GM12873 (cell line): ENCODE data around the gene PMFBP1.

Experiments used
- CTCF ChIP-seq: IDR thresholded peaks from 2 replicates; pipeline ENCODE4 v1.5.1; 2012; ENCODE audit warnings: low read depth, mild to moderate bottlenecking, moderate library complexity, low read length, control low read depth; ENCODE audit not compliant: insufficient read depth; ENCODE audit errors: missing control alignments

The PMFBP1 gene

DNA sequence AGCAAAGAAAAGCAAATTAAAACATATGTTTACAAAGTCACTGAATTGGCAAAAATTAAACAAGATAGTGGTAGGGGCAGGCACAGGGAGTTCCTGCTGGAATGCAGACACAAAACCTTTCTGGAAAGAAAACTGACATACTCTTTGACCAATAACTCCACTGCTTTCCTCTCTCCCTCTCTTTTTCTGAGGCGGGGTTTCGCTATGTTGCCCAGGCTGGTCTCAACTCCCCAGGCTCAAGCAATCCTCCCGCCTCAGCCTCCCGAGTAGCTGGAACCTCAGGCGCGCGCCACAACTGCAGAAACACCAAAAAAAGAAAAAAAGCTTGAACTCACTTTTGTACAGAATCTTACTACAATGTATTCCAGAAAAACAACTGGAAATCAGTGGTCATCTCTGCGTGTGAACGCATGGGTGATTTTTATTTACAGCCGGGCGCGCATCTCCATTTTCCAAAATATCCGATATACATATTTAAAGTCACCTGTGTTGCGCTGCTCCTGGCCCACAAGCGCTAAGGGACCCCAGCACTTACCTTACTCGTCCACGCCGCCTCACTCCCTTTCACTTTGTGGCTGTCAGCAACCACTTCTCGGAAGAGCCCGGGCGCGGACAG is 79.0 kb downstream of the PMFBP1 start:
- no peak for TF ChIP-seq CTCF

DNA sequence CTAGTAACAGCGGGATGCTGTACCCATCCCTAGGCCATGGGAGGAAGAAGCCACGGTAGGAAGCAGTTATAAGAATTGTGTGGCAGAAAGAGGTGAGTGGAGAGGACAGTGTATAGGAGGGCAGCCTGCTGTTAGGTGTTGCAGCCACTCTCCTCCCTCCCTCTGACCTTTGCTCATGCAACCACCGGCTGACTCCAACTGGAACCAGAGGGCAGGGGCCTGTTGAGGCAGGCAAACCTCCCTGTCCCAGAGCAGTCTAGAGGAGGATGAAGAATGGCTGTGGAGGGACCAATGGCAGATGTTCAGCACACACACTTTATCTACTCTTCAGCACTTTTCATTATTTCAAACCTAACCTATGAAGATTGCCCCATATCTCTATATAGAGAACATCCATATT is 80.7 kb downstream of the PMFBP1 start:
- no peak for TF ChIP-seq CTCF

DNA sequence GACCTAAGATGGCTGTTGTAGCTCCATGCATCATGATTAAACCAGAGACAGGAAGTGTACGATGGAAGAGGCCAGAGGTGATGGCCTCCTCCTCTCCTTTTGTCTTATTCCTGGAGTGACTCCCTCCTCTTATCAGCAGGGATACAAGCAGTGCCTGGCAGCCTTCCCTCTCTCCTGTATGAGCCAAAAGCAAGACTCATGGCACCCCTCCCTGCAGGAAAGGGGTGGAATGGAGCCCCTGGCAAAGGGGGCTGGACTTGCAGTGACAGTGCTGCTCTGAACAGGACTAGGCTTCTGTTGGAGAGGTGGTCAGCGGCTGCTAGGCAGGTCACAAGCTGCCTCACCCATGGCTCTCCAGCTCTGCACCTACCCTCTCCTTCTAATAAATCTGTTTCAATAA is 87.0 kb downstream of the PMFBP1 start:
- TF ChIP-seq CTCF, result no peak

DNA sequence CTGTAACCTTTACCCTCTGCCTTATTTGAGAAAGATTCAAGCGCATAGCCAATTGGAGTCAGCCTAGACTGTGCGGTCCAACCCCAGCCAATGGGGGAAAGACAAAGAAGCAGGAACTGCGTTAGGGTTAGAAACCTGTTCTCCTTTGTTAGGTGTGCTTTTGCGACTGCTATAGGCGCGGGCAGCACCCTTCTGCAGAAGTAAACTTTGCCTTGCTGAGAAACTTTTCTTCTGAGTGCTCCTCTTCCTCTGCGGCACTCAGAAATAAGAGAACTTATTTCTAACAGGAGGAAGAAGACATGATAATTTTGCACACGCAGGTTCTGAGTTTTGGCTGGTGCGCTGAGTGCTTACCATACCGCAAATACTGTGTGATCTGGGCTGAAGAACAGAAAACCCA is 87.5 kb downstream of the PMFBP1 start:
- no peak for TF ChIP-seq CTCF

DNA sequence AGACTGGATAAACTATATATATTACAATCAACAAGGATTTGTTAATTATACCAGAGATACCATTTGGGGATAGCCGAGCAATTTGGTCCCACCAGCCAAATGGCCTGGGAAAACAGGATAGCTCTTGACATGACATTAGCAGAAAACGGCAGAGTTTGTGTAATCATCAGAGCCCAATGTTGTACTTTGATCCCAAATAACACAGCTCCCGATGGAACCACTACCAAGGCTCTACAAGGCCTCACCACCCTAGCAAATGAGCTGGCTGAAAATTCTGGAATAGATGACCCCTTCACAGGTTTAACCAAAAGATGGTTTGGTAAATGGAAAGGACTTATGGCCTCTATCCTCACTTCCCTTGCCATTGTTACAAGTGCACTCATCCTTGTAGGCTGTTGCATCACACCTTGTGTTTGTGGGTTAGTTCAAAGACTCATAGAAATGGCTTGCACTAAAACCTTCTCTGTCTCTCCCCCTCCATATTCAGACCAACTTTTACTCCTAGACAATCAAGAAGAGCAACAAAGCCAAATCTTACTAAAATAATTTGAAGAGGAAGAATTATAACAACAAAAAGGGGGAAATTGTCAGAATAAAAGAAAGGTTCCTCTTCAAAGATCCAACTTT is 88.1 kb downstream of the PMFBP1 start:
- no peak for TF ChIP-seq CTCF

GRCh38 chr16:72073560-72074230 is 98.3 kb downstream of the PMFBP1 start:
- TF ChIP-seq CTCF, result no peak

GRCh38 chr16:72072514-72073342 is 99.2 kb downstream of the PMFBP1 start:
- TF ChIP-seq CTCF, result no peak
